Activated CD4-positive, alpha-beta T cell treated with anti-CD3 and anti-CD28 coated beads, Interleukin-2, amount 10 ng/mL, durations not matched to agents 24 days and 14 days (primary cell): ENCODE data around the gene EXOC4. TPM values are rescaled to one million over a fixed set of nuclear protein-coding genes. Genes with fewer than 3 reads are reported as not detected.

Source experiments
- DNase-seq: peaks from one replicate; pipeline ENCODE4 v3.0.0; 2022
- H3K27ac Mint-ChIP-seq: one replicate; pipeline ENCODE4 v1.8.0; 2022; ENCODE audit warnings: mild to moderate bottlenecking, mixed read lengths
- H3K27me3 Mint-ChIP-seq: one replicate; pipeline ENCODE4 v1.8.0; 2022; ENCODE audit warnings: mixed read lengths
- H3K36me3 Mint-ChIP-seq: one replicate; pipeline ENCODE4 v1.8.0; 2022; ENCODE audit warnings: low read depth, mild to moderate bottlenecking, mixed read lengths
- H3K4me1 Mint-ChIP-seq: one replicate; pipeline ENCODE4 v1.8.0; 2021; ENCODE audit warnings: mixed read lengths
- H3K4me3 Mint-ChIP-seq: one replicate; pipeline ENCODE4 v1.8.0; 2022; ENCODE audit warnings: mild to moderate bottlenecking, moderate library complexity, mixed read lengths
- H3K9me3 Mint-ChIP-seq: one replicate; pipeline ENCODE4 v1.8.0; 2021; ENCODE audit warnings: mixed read lengths
- intact Hi-C: fragments of 100-400 bp; cut with micrococcal nuclease; formaldehyde crosslinking; loops from one replicate; pipeline ENCODE4 v1.15.1; 2023
- total RNA-seq: library from RNA; stranded (reverse); gene quantifications from 2 replicates; pipeline ENCODE4 v1.2.3, GENCODE V29; 2022

Gene EXOC4
- total RNA-seq, 1 donor from 2014 or later: 53.0 TPM

- intact Hi-C loops: no loop called here
- Mint-ChIP-seq H3K4me1 (no peaks in the 10 kb centered on the region), H3K27me3 (no peaks in the 10 kb centered on the region), H3K36me3 (no peaks in the 10 kb centered on the region), H3K4me3 (no peak overlapping the region), H3K27ac (no peak overlapping the region), H3K9me3 (peaks cover 3% of the 10 kb centered on the region)
- DNase-seq: no peak
Observed at GRCh38 chr7:133568544-133568943, 315.7 kb downstream of the EXOC4 start.

GRCh38 chr7:133570321-133570720, 317.4 kb downstream of the EXOC4 start:
- no peak for DNase-seq
- H3K27me3 Mint-ChIP-seq: no peaks in the 10 kb centered on the region
- H3K27ac Mint-ChIP-seq: no peak overlapping the region
- H3K4me1 Mint-ChIP-seq: no peaks in the 10 kb centered on the region
- H3K4me3 Mint-ChIP-seq: no peak overlapping the region
- intact Hi-C loops: no loop called here
- no peaks in the 10 kb centered on the region for H3K9me3 Mint-ChIP-seq
- H3K36me3 Mint-ChIP-seq: no peaks in the 10 kb centered on the region

DNA sequence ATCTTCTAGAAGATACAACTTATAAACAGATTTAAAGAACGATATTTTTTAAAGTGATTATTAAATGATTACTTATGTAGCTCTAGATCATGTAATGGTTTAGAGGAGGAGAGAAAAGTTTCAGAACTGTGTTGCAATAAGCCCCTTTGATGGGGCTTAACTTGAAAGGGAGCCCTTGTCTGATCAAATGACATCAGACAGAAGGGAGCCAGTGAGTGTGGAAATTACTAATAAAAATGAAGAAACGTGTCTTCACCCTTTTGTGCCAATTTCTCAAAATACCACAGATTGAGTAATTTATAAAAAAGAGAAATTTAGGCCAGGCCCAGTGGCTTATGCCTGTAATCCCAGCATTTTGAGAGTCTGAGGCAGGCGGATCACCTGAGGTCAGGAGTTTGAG, 318.2 kb downstream of the EXOC4 start:
- intact Hi-C loops: no loop called here
- Mint-ChIP-seq H3K4me1 (no peaks in the 10 kb centered on the region), H3K9me3 (no peaks in the 10 kb centered on the region), H3K27me3 (no peaks in the 10 kb centered on the region), H3K36me3 (no peaks in the 10 kb centered on the region), H3K4me3 (no peak overlapping the region), H3K27ac (no peak overlapping the region)
- DNase-seq: no peak

GRCh38 chr7:133572087-133572486, 319.2 kb downstream of the EXOC4 start:
- Mint-ChIP-seq H3K4me3 (no peak overlapping the region), H3K9me3 (no peaks in the 10 kb centered on the region), H3K4me1 (no peaks in the 10 kb centered on the region), H3K27me3 (no peaks in the 10 kb centered on the region), H3K36me3 (no peaks in the 10 kb centered on the region), H3K27ac (no peak overlapping the region)
- intact Hi-C loops: no loop called here
- DNase-seq: no peak

GRCh38 chr7:133572843-133573242, 320.0 kb downstream of the EXOC4 start:
- H3K36me3 Mint-ChIP-seq: no peaks in the 10 kb centered on the region
- H3K4me3 Mint-ChIP-seq: no peak overlapping the region
- no peak overlapping the region for H3K27ac Mint-ChIP-seq
- intact Hi-C loops: no loop called here
- no peak for DNase-seq
- H3K4me1 Mint-ChIP-seq: no peaks in the 10 kb centered on the region
- no peaks in the 10 kb centered on the region for H3K9me3 Mint-ChIP-seq
- H3K27me3 Mint-ChIP-seq: no peaks in the 10 kb centered on the region

DNA sequence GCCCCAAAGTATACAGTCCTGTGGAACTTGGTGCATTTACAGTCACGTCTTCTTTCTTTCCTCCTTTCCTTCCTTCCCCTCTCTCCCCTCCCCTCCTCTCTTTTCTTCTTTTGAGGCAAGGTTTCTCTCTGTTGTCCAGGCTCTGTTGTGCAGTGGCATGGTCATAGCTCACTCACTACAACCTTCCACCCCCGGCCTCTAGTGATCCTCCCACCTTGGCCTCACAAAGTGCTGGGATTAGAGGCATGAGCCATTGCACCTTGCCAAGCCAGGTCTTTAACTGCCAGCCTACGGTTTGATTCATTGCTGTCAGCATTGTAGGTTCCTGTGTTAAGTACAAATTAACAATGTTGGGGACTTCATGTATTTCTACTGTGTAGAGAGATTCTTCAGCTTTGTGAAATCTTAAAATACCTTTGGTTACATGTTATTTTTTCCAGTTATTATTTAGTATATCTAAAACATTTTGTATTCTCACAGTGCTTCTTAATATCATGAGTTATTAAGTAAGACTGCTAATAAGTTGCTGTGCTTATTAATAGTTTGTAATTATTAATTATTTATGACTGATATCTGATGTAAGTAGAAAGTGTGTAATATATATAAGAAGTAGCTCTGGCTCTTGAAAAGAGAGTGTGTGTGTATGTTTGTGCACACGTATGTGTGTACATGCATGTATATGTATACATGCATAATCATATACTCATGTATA, 320.8 kb downstream of the EXOC4 start:
- H3K27ac Mint-ChIP-seq: no peak overlapping the region
- intact Hi-C loops: no loop called here
- H3K9me3 Mint-ChIP-seq: no peaks in the 10 kb centered on the region
- H3K27me3 Mint-ChIP-seq: no peaks in the 10 kb centered on the region
- no peak for DNase-seq
- no peak overlapping the region for H3K4me3 Mint-ChIP-seq
- H3K36me3 Mint-ChIP-seq: no peaks in the 10 kb centered on the region
- H3K4me1 Mint-ChIP-seq: no peaks in the 10 kb centered on the region

DNA sequence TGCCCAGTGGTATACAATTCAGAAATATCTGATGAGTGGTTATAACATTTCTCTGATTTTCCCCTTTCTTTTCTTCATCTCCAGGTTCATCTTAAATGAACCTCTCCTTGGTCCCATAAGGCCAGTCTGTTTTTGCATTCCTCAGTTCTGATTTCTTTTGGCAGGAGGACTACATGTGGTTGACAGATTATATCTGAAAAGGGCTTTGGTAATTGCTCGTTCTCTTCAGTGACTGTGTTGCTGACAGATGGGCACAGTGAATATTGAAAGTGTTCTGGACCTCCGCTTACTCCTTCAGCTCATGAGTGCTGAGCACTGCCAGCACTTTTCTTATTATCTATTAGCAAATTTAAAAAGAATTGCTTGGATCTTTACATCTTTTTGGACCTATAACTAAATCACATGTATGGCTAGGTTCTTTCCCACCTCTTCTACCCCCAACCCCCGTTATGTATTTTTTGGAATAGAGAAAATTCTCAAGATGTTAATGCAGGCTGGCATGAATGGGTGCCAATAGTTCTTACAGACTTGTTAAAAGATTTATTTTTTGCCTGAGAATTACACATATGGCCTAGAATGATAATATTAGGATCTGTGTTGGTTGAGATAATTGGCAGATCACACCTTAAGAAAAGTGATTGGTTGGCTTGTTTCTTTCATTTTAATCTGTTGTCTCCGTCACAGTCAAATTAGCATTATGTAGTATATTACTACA, 323.0 kb downstream of the EXOC4 start:
- Mint-ChIP-seq H3K4me1 (no peaks in the 10 kb centered on the region), H3K36me3 (peaks cover 2% of the 10 kb centered on the region), H3K4me3 (no peak overlapping the region), H3K27me3 (no peaks in the 10 kb centered on the region), H3K9me3 (no peaks in the 10 kb centered on the region), H3K27ac (no peak overlapping the region)
- intact Hi-C loops: no loop called here
- DNase-seq: no peak

GRCh38 chr7:133576612-133577168, 323.8 kb downstream of the EXOC4 start:
- intact Hi-C loops: no loop called here
- Mint-ChIP-seq H3K4me3 (no peak overlapping the region), H3K9me3 (no peaks in the 10 kb centered on the region), H3K36me3 (peaks cover 2% of the 10 kb centered on the region), H3K4me1 (no peaks in the 10 kb centered on the region), H3K27me3 (no peaks in the 10 kb centered on the region), H3K27ac (no peak overlapping the region)
- DNase-seq: no peak

- Mint-ChIP-seq H3K4me1 (no peaks in the 10 kb centered on the region), H3K27me3 (no peaks in the 10 kb centered on the region), H3K36me3 (peaks cover 2% of the 10 kb centered on the region), H3K27ac (no peak overlapping the region), H3K9me3 (no peaks in the 10 kb centered on the region), H3K4me3 (no peak overlapping the region)
- no peak for DNase-seq
- intact Hi-C loops: no loop called here
Observed at GRCh38 chr7:133582766-133583523, 330.1 kb downstream of the EXOC4 start.

DNA sequence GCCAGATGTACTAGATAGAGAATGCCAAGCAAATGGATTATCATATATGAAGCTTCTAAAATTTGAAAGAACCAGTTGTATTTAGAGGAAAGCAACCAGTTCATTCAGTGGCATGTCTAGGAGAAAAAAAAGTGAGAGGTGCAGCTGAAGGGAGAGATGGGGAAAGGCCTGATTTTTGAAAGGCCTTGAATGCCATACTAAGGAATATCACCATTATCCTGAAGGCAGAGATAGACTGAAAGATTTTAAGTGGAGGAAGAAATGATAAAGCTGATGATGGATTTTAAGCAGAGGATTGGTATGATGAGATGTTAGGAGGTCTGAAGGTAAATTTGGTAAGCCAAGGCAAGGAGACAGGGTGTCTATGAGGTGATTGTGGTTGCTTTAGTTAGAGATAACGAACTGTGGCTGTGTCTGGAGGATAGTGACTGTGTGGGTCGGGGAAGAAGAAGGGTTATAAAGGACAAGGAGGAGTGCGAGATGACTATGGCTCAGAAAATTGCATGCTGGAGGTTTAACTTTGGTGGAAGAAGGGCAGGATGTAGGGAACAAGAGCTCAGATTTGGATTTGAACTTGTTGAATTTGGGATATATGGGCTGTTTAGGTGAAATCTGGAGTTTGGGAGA, 330.8 kb downstream of the EXOC4 start:
- DNase-seq: no peak
- Mint-ChIP-seq H3K4me1 (no peaks in the 10 kb centered on the region), H3K9me3 (no peaks in the 10 kb centered on the region), H3K27me3 (no peaks in the 10 kb centered on the region), H3K4me3 (no peak overlapping the region), H3K27ac (no peak overlapping the region), H3K36me3 (peaks cover 2% of the 10 kb centered on the region)
- intact Hi-C loops: no loop called here

GRCh38 chr7:133584956-133585668, 332.2 kb downstream of the EXOC4 start:
- Mint-ChIP-seq H3K27ac (no peak overlapping the region), H3K36me3 (peaks cover 2% of the 10 kb centered on the region), H3K27me3 (no peaks in the 10 kb centered on the region), H3K9me3 (no peaks in the 10 kb centered on the region), H3K4me1 (no peaks in the 10 kb centered on the region), H3K4me3 (no peak overlapping the region)
- DNase-seq: no peak
- intact Hi-C loops: no loop called here

GRCh38 chr7:133586253-133586652, 333.4 kb downstream of the EXOC4 start:
- Mint-ChIP-seq H3K27me3 (no peaks in the 10 kb centered on the region), H3K4me3 (no peak overlapping the region), H3K9me3 (no peaks in the 10 kb centered on the region), H3K36me3 (no peaks in the 10 kb centered on the region), H3K4me1 (no peaks in the 10 kb centered on the region), H3K27ac (no peak overlapping the region)
- no peak for DNase-seq
- intact Hi-C loops: no loop called here

DNA sequence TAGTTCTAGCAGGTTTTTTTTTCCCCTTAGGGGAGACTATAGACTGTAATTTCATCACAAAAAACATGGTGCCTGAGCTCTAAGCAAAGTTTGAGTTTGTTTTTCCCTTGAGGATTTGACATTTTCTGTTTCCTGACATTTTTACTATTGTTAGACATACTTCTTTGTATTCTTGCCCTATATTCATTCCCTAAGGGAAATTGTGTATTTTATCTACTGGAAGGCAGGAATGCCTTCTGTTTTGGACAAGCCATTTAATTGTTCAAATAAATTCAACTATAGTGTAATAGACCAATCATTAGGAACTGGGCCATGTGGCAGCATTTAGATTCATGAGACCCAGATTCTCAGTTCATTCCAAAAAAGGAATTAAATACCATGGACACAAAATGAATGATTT, 335.0 kb downstream of the EXOC4 start:
- Mint-ChIP-seq H3K27ac (no peak overlapping the region), H3K4me1 (no peaks in the 10 kb centered on the region), H3K9me3 (no peaks in the 10 kb centered on the region), H3K4me3 (no peak overlapping the region), H3K27me3 (no peaks in the 10 kb centered on the region), H3K36me3 (no peaks in the 10 kb centered on the region)
- intact Hi-C loops: no loop called here
- DNase-seq: no peak
